HL-60 (cell line): ENCODE measurements around the gene TBCD.
A peak's percentile ranks its signal among the peaks of the same experiment; 100 is the strongest.

Source experiments
- DNase-seq, 2 experiments: peaks; one replicate each; pipeline ENCODE4 v3.0.0-alpha.2; 2010 to 2020; ENCODE audit warnings: low read depth in 1 of 2, low spot score in 1 of 2
- H3K27ac ChIP-seq: fragments of 250-450 bp; sonication (Bioruptor Pico); replicated peaks from 2 replicates; pipeline ENCODE4 v1.5.1; 2020; ENCODE audit warnings: mild to moderate bottlenecking, moderate library complexity
- H3K27me3 ChIP-seq: fragments of 250-450 bp; sonication (Bioruptor Pico); 2 replicates; pipeline ENCODE4 v1.5.1; 2021; ENCODE audit warnings: mild to moderate bottlenecking, moderate library complexity; ENCODE audit not compliant: insufficient read depth, poor library complexity, severe bottlenecking
- H3K4me3 ChIP-seq: replicated peaks from 2 replicates; pipeline ENCODE4 v1.5.1; 2011; ENCODE audit warnings: mild to moderate bottlenecking, control low read depth, low read length; ENCODE audit not compliant: insufficient read depth
- CTCF ChIP-seq: IDR thresholded peaks from one replicate; pipeline ENCODE4 v1.5.1; 2011; ENCODE audit warnings: low read length, control low read depth, inconsistent platforms; ENCODE audit not compliant: insufficient read depth
- GABPA ChIP-seq: IDR thresholded peaks from 2 replicates; pipeline ENCODE4 v1.6.1; 2012; ENCODE audit warnings: low read depth
- POLR2AphosphoS5 ChIP-seq: IDR thresholded peaks from 2 replicates; pipeline ENCODE4 v1.6.1; 2012; ENCODE audit warnings: low read depth
- SPI1 ChIP-seq: IDR thresholded peaks from 2 replicates; pipeline ENCODE4 v1.6.1; 2012; ENCODE audit warnings: low read depth, mild to moderate bottlenecking, borderline replicate concordance
- TF ChIP-seq, protein P1 (sequence below): IDR thresholded peaks from 2 replicates; pipeline ENCODE4 v1.6.1; 2012; ENCODE audit warnings: low read depth; ENCODE audit not compliant: insufficient replicate concordance

The TBCD gene

GRCh38 chr17:82780971-82781893 is 29.4 kb downstream of the TBCD start:
- Histone ChIP-seq H3K4me3 (no peak overlapping the region), H3K27ac (no peak overlapping the region), H3K27me3 (no peaks in the 10 kb centered on the region)
- no peak for DNase-seq
- TF ChIP-seq SPI1: no peak
- no peak for TF ChIP-seq GABPA
- TF ChIP-seq CTCF: no peak
- TF ChIP-seq POLR2AphosphoS5: no peak
- TF ChIP-seq, protein P1, sequence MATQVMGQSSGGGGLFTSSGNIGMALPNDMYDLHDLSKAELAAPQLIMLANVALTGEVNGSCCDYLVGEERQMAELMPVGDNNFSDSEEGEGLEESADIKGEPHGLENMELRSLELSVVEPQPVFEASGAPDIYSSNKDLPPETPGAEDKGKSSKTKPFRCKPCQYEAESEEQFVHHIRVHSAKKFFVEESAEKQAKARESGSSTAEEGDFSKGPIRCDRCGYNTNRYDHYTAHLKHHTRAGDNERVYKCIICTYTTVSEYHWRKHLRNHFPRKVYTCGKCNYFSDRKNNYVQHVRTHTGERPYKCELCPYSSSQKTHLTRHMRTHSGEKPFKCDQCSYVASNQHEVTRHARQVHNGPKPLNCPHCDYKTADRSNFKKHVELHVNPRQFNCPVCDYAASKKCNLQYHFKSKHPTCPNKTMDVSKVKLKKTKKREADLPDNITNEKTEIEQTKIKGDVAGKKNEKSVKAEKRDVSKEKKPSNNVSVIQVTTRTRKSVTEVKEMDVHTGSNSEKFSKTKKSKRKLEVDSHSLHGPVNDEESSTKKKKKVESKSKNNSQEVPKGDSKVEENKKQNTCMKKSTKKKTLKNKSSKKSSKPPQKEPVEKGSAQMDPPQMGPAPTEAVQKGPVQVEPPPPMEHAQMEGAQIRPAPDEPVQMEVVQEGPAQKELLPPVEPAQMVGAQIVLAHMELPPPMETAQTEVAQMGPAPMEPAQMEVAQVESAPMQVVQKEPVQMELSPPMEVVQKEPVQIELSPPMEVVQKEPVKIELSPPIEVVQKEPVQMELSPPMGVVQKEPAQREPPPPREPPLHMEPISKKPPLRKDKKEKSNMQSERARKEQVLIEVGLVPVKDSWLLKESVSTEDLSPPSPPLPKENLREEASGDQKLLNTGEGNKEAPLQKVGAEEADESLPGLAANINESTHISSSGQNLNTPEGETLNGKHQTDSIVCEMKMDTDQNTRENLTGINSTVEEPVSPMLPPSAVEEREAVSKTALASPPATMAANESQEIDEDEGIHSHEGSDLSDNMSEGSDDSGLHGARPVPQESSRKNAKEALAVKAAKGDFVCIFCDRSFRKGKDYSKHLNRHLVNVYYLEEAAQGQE: no peak

DNA sequence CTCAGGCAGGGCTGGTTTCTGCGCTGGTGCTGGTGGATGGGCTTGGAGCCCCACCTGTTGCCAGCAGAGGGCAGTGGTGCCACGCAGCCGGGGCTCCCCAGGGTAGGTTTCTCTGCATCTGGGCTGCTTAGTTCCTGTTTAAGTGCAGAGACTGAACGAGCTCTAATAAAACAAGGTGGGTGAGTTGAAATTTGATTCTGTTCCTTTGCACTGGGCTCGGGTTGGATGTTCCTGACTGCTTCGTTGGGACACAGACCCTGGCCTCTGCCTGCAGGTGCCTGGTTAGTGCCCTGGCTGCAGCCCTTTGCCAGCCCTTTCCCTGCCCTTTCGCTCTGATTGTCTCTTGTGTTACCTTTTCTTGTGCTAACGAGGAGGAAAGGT is 30.0 kb downstream of the TBCD start:
- no peak overlapping the region for H3K27ac ChIP-seq
- TF ChIP-seq SPI1 (no peak), POLR2AphosphoS5 (no peak), CTCF (peak; percentile 87), GABPA (no peak)
- TF ChIP-seq, protein P1: no peak
- DNase-seq: peak; percentile 53 to 85

GRCh38 chr17:82782657-82783207 is 30.9 kb downstream of the TBCD start:
- DNase-seq: no peak
- Histone ChIP-seq H3K27me3 (no peaks in the 10 kb centered on the region), H3K27ac (no peak overlapping the region), H3K4me3 (no peak overlapping the region)
- TF ChIP-seq CTCF (no peak), POLR2AphosphoS5 (no peak), GABPA (no peak), SPI1 (no peak)
- TF ChIP-seq, protein P1: no peak

More for the DNA sequence above, 30.0 kb downstream of the TBCD start:
- H3K27me3 ChIP-seq: no peaks in the 10 kb centered on the region
- H3K4me3 ChIP-seq: no peak overlapping the region
